H9 (cell line): Measurements from ENCODE around the gene MAPK8IP3. TPM values are rescaled to one million over a fixed set of nuclear protein-coding genes. Genes with fewer than 3 reads are reported as not detected.

ENCODE experiments used
- DNase-seq: peaks from one replicate; pipeline ENCODE4 v3.0.0-alpha.2; 2017
- H2AFZ ChIP-seq: one replicate; pipeline ENCODE4 v1.6.1; 2013; ENCODE audit warnings: mild to moderate bottlenecking, low read length, control low read depth, moderate library complexity
- H2AK5ac ChIP-seq: 2 replicates; pipeline ENCODE4 v1.6.1; 2013; ENCODE audit warnings: low read length, control low read depth, mixed read lengths; ENCODE audit not compliant: insufficient read length
- H2BK120ac ChIP-seq: one replicate; pipeline ENCODE4 v1.6.1; 2013; ENCODE audit warnings: low read depth, mild to moderate bottlenecking, low read length, control low read depth, inconsistent platforms; ENCODE audit not compliant: poor library complexity, severe bottlenecking
- H2BK12ac ChIP-seq: 2 replicates; pipeline ENCODE4 v1.6.1; 2013; ENCODE audit warnings: low read length, control low read depth, mixed read lengths, low read depth; ENCODE audit not compliant: insufficient read length
- H2BK15ac ChIP-seq: 2 replicates; pipeline ENCODE4 v1.6.1; 2013; ENCODE audit warnings: low read depth, low read length, control low read depth
- H2BK20ac ChIP-seq: one replicate; pipeline ENCODE4 v1.6.1; 2013; ENCODE audit warnings: low read depth, mild to moderate bottlenecking, low read length, control low read depth, inconsistent platforms; ENCODE audit not compliant: poor library complexity, severe bottlenecking
- H2BK5ac ChIP-seq: 2 replicates; pipeline ENCODE4 v1.6.1; 2013; ENCODE audit warnings: low read length, control low read depth, mixed read lengths; ENCODE audit not compliant: insufficient read length
- H3K14ac ChIP-seq: 2 replicates; pipeline ENCODE4 v1.6.1; 2013; ENCODE audit warnings: low read length, control low read depth; ENCODE audit not compliant: insufficient read depth
- H3K18ac ChIP-seq: 2 replicates; pipeline ENCODE4 v1.6.1; 2013; ENCODE audit warnings: low read depth, mild to moderate bottlenecking, mixed read lengths, low read length, control low read depth; ENCODE audit not compliant: insufficient read length
- H3K23ac ChIP-seq: 2 replicates; pipeline ENCODE4 v1.6.1; 2013; ENCODE audit warnings: low read length, control low read depth, mixed read lengths, low read depth; ENCODE audit not compliant: insufficient read length
- H3K23me2 ChIP-seq: 2 replicates; pipeline ENCODE4 v1.6.1; 2013; ENCODE audit warnings: low read depth, mild to moderate bottlenecking, mixed read lengths, low read length, control low read depth; ENCODE audit not compliant: insufficient read length, poor library complexity, severe bottlenecking
- H3K27ac ChIP-seq: 2 replicates; pipeline ENCODE4 v1.5.1; 2013; ENCODE audit warnings: low read length, control low read depth, mixed read lengths, low read depth; ENCODE audit not compliant: insufficient read length
- H3K27me3 ChIP-seq: 2 replicates; pipeline ENCODE4 v1.6.1; 2013; ENCODE audit warnings: low read length, control low read depth, inconsistent platforms; ENCODE audit not compliant: insufficient read depth
- H3K4ac ChIP-seq: 2 replicates; pipeline ENCODE4 v1.6.1; 2013; ENCODE audit warnings: low read depth, mild to moderate bottlenecking, control low read depth, inconsistent platforms, low read length, moderate library complexity
- H3K4me1 ChIP-seq: 2 replicates; pipeline ENCODE4 v1.6.1; 2013; ENCODE audit warnings: low read length, control low read depth, inconsistent platforms; ENCODE audit not compliant: insufficient read depth
- H3K4me2 ChIP-seq: 2 replicates; pipeline ENCODE4 v1.6.1; 2013; ENCODE audit warnings: low read length, control low read depth, mixed read lengths; ENCODE audit not compliant: insufficient read length, insufficient read depth
- H3K56ac ChIP-seq: 2 replicates; pipeline ENCODE4 v1.6.1; 2013; ENCODE audit warnings: low read depth, mild to moderate bottlenecking, mixed read lengths, low read length, control low read depth; ENCODE audit not compliant: insufficient read length
- H3K79me1 ChIP-seq: 2 replicates; pipeline ENCODE4 v1.6.1; 2013; ENCODE audit warnings: low read depth, mild to moderate bottlenecking, moderate library complexity, low read length, control low read depth, inconsistent platforms; ENCODE audit not compliant: insufficient read depth, poor library complexity, severe bottlenecking
- H3K79me2 ChIP-seq: 2 replicates; pipeline ENCODE4 v1.6.1; 2013; ENCODE audit warnings: low read length, control low read depth, inconsistent platforms; ENCODE audit not compliant: insufficient read depth
- H3K9ac ChIP-seq: 2 replicates; pipeline ENCODE4 v1.6.1; 2013; ENCODE audit warnings: low read length, control low read depth, mixed read lengths; ENCODE audit not compliant: insufficient read length; ENCODE audit errors: extremely low read depth
- H3K9me3 ChIP-seq: one replicate; pipeline ENCODE4 v1.6.1; 2013; ENCODE audit warnings: low read depth, low read length, inconsistent platforms; ENCODE audit not compliant: control insufficient read depth
- H3T11ph ChIP-seq: one replicate; pipeline ENCODE4 v1.6.1; 2013; ENCODE audit warnings: mild to moderate bottlenecking, low read length, control low read depth, inconsistent platforms
- H4K20me1 ChIP-seq: one replicate; pipeline ENCODE4 v1.6.1; 2013; ENCODE audit not compliant: control insufficient read depth, insufficient read length, insufficient read depth
- H4K5ac ChIP-seq: 2 replicates; pipeline ENCODE4 v1.6.1; 2013; ENCODE audit warnings: low read depth, mild to moderate bottlenecking, mixed read lengths, low read length, control low read depth; ENCODE audit not compliant: insufficient read length
- H4K8ac ChIP-seq: replicated peaks from 2 replicates; pipeline ENCODE4 v1.6.1; 2013; ENCODE audit warnings: low read length, control low read depth, mixed read lengths, low read depth; ENCODE audit not compliant: insufficient read length
- H4K91ac ChIP-seq: 2 replicates; pipeline ENCODE4 v1.6.1; 2013; ENCODE audit warnings: low read depth, mild to moderate bottlenecking, moderate library complexity, mixed read lengths, low read length, control low read depth; ENCODE audit not compliant: insufficient read length
- H3K27ac Mint-ChIP-seq, 3 experiments: 2 replicates in 2 of 3; 3 replicates in 1 of 3; pipeline ENCODE4 v1.8.0; 2020 to 2021; ENCODE audit warnings: mixed read lengths in 3 of 3, mild to moderate bottlenecking in 1 of 3, moderate library complexity in 1 of 3
- H3K27me3 Mint-ChIP-seq: 2 replicates; pipeline ENCODE4 v1.8.0; 2021; ENCODE audit warnings: low read depth, mild to moderate bottlenecking, moderate library complexity, mixed read lengths
- H3K36me3 Mint-ChIP-seq, 3 experiments: 2 replicates in 2 of 3; 3 replicates in 1 of 3; pipeline ENCODE4 v1.8.0; 2020 to 2021; ENCODE audit warnings: low read depth in 3 of 3, mixed read lengths in 3 of 3; ENCODE audit not compliant: insufficient read depth in 1 of 3
- H3K4me1 Mint-ChIP-seq, 2 experiments: 2 replicates each; pipeline ENCODE4 v1.8.0; 2020; ENCODE audit warnings: mixed read lengths in 2 of 2
- H3K4me3 Mint-ChIP-seq, 2 experiments: 2 replicates in 1 of 2; 3 replicates in 1 of 2; pipeline ENCODE4 v1.8.0; 2020 to 2021; ENCODE audit warnings: mild to moderate bottlenecking in 2 of 2, mixed read lengths in 2 of 2, moderate library complexity in 1 of 2
- H3K9me3 Mint-ChIP-seq, 2 experiments: 2 replicates in 1 of 2; 3 replicates in 1 of 2; pipeline ENCODE4 v1.8.0; 2020; ENCODE audit warnings: mild to moderate bottlenecking in 2 of 2, mixed read lengths in 2 of 2, moderate library complexity in 1 of 2
- CTCF ChIP-seq: fragments of 200-600 bp; sonication (generic); conservative IDR thresholded peaks from 3 replicates; pipeline ENCODE4 v1.8.0; 2021; ENCODE audit warnings: antibody characterized with exemption, mild to moderate bottlenecking
- WGBS: extraction: QIAGEN DNeasy Blood & Tissue Kit; methylation state at CpG from one replicate; pipeline ENCODE4 v1.1.7; 2013; ENCODE audit warnings: missing lambda C conversion rate, low lambda C conversion rate, mixed read lengths; ENCODE audit not compliant: insufficient read length; ENCODE audit errors: extremely low coverage; 5-methylcytosine and 5-hydroxymethylcytosine counted together
- total RNA-seq: library from RNA; stranded (reverse); gene quantifications from 2 replicates; pipeline ENCODE4 v1.2.1, GENCODE V29; 2021

MAPK8IP3 gene
- total RNA-seq, 1 experiment from 2014 or later: 51.3 TPM

DNA sequence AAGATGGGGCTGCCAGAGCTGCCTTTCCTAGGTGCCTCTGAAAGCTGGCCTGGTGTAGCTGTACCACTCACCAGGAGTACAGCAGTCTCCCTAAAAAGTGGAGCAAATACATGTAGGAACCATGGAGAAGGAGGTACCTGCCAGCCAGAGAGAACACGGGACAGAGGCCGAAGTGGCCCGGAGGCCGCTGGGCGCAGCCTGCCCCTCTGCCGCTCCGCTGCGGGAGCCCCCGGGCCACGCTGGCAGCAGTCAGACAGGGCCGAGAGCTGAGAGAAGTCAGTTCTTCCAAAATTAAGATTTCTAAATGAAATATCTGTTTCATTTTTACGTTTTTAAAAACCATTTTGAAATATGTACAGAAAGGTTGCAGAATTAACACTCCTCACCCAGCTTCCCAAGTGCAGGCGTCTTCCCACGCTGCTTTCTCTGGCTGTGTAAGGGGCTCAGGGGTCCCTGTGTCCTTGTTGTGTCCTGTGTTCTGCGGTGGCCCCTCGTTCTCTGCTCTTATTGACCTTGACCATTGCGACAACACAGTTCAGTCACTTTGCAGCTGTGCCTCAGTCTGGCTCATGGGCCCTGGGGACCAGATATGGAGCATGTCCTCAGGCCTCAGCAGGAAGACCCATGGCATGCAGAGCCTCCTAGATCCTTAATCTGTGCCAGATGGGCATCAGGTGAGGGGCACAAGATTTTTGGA lies 5.0 kb downstream of the MAPK8IP3 start:
- Histone ChIP-seq H3K27me3 (no peaks in the 10 kb centered on the region), H2BK15ac (no peak overlapping the region), H3T11ph (no peak overlapping the region), H2BK5ac (no peak overlapping the region), H2BK20ac (no peak overlapping the region), H3K9ac (no peak overlapping the region), H2AK5ac (no peak overlapping the region), H3K56ac (no peak overlapping the region), H3K79me2 (peaks cover 4% of the 10 kb centered on the region; the same call in 1 of the 2 replicates), H3K14ac (no peak overlapping the region), H2BK12ac (no peak overlapping the region), H4K8ac (no peak overlapping the region), H2AFZ (no peak overlapping the region), H4K5ac (no peak overlapping the region), H2BK120ac (no peak overlapping the region), H4K20me1 (no peaks in the 10 kb centered on the region), H3K79me1 (peaks cover 19% of the 10 kb centered on the region), H3K4me1 (no peaks in the 10 kb centered on the region; the same call in 1 of the 2 replicates), H3K18ac (no peak overlapping the region), H4K91ac (no peak overlapping the region), H3K4ac (no peak overlapping the region), H3K23ac (no peak overlapping the region), H3K4me2 (no peak overlapping the region), H3K23me2 (peaks cover 4% of the 10 kb centered on the region), H3K9me3 (no peaks in the 10 kb centered on the region), H3K27ac (no peak overlapping the region)
- H3K27ac Mint-ChIP-seq: no peak overlapping the region; a peak in 1 of 7 replicates
- TF ChIP-seq CTCF: no peak
- H3K27me3 Mint-ChIP-seq: 0 out of 2 replicates have a peak, but pooled peaks cover 1% of the 10 kb centered on the region
- no peaks in the 10 kb centered on the region for H3K9me3 Mint-ChIP-seq
- H3K4me1 Mint-ChIP-seq: peaks cover 38% of the 10 kb centered on the region in 2 experiments
- no peak overlapping the region for H3K4me3 Mint-ChIP-seq
- no CpG with 5 or more reads among the region's 17 CpGs for WGBS
- H3K36me3 Mint-ChIP-seq: peaks cover 0 to 3% (median 0%) of the 10 kb centered on the region in 3 experiments; a peak in 1 of 7 replicates
- DNase-seq: no peak
